Astrocyte (in vitro differentiated cells and primary cell): ENCODE results near the gene RBM42. TPM values are rescaled to one million over a fixed set of nuclear protein-coding genes. Genes with fewer than 3 reads are reported as not detected.
"Not testable (repeated sequence)": the region's sequence is repeated elsewhere in the genome, so short reads cannot be mapped to it uniquely, and the experiment has no call there.

Experiments used
- DNase-seq: peaks from one replicate; pipeline ENCODE4 v3.0.0-alpha.2; 2010; ENCODE audit warnings: low read depth
- FAIRE-seq: peaks from 2 replicates; lab custom pipeline; 2011; peaks lifted over from hg19 to GRCh38; lab: Jason Lieb, UNC
- H2AFZ ChIP-seq: 2 replicates; pipeline ENCODE4 v1.6.0; 2012; ENCODE audit warnings: low read depth, low read length, inconsistent platforms
- H3K27ac ChIP-seq: 2 replicates; pipeline ENCODE4 v1.5.1; 2011; ENCODE audit warnings: low read depth, low read length, inconsistent platforms
- H3K27me3 ChIP-seq: 2 replicates; pipeline ENCODE4 v1.6.0; 2011; ENCODE audit warnings: low read length, inconsistent platforms; ENCODE audit not compliant: insufficient read depth
- H3K36me3 ChIP-seq: 2 replicates; pipeline ENCODE4 v1.5.1; 2011; ENCODE audit warnings: low read length, inconsistent platforms; ENCODE audit not compliant: insufficient read depth
- H3K4me1 ChIP-seq: 2 replicates; pipeline ENCODE4 v1.5.1; 2011; ENCODE audit warnings: low read length, inconsistent platforms; ENCODE audit not compliant: insufficient read depth
- H3K4me2 ChIP-seq: 2 replicates; pipeline ENCODE4 v1.6.0; 2012; ENCODE audit warnings: low read length, inconsistent platforms
- H3K4me3 ChIP-seq: 2 replicates; pipeline ENCODE4 v1.5.1; 2011; ENCODE audit warnings: low read depth, mild to moderate bottlenecking, low read length, inconsistent platforms; ENCODE audit not compliant: insufficient read depth
- H3K79me2 ChIP-seq: 2 replicates; pipeline ENCODE4 v1.6.0; 2012; ENCODE audit warnings: mild to moderate bottlenecking, low read length, inconsistent platforms; ENCODE audit not compliant: insufficient read depth
- H3K9ac ChIP-seq: 2 replicates; pipeline ENCODE4 v1.6.0; 2012; ENCODE audit warnings: mild to moderate bottlenecking, low read length, inconsistent platforms
- H3K9me3 ChIP-seq: 2 replicates; pipeline ENCODE4 v1.5.1; 2012; ENCODE audit warnings: low read depth, mild to moderate bottlenecking, low read length, inconsistent platforms; ENCODE audit not compliant: insufficient read depth
- H4K20me1 ChIP-seq: 2 replicates; pipeline ENCODE4 v1.6.0; 2012; ENCODE audit warnings: low read length, inconsistent platforms; ENCODE audit not compliant: insufficient read depth
- H3K27ac Mint-ChIP-seq: one replicate; pipeline ENCODE4 v1.8.0; 2021; ENCODE audit warnings: mild to moderate bottlenecking, mixed read lengths; ENCODE audit not compliant: unreplicated experiment
- H3K27me3 Mint-ChIP-seq: one replicate; pipeline ENCODE4 v1.8.0; 2021; ENCODE audit warnings: low read depth, mixed read lengths; ENCODE audit not compliant: unreplicated experiment
- H3K36me3 Mint-ChIP-seq: one replicate; pipeline ENCODE4 v1.8.0; 2021; ENCODE audit warnings: low read depth, mixed read lengths; ENCODE audit not compliant: unreplicated experiment
- H3K4me1 Mint-ChIP-seq: one replicate; pipeline ENCODE4 v1.8.0; 2021; ENCODE audit warnings: low read depth, mixed read lengths; ENCODE audit not compliant: unreplicated experiment
- H3K4me3 Mint-ChIP-seq: one replicate; pipeline ENCODE4 v1.8.0; 2021; ENCODE audit warnings: mild to moderate bottlenecking, moderate library complexity, mixed read lengths; ENCODE audit not compliant: unreplicated experiment
- H3K9me3 Mint-ChIP-seq: one replicate; pipeline ENCODE4 v1.8.0; 2021; ENCODE audit warnings: mild to moderate bottlenecking, mixed read lengths; ENCODE audit not compliant: unreplicated experiment
- CTCF ChIP-seq: IDR thresholded peaks from 2 replicates; pipeline ENCODE4 v1.5.1; 2011; ENCODE audit warnings: low read depth, mild to moderate bottlenecking, inconsistent platforms, low read length, moderate library complexity; ENCODE audit not compliant: insufficient read depth
- EZH2 ChIP-seq: IDR thresholded peaks from 2 replicates; pipeline ENCODE4 v1.6.1; 2012; ENCODE audit warnings: mild to moderate bottlenecking, low read length, inconsistent platforms; ENCODE audit not compliant: insufficient read depth
- total RNA-seq: library from RNA; stranded (reverse); gene quantifications from 2 replicates; pipeline ENCODE4 v1.2.1, GENCODE V29; 2021

Gene RBM42
- total RNA-seq, 1 donor from 2014 or later = 102 TPM

GRCh38 chr19:35592226-35592625 is 36.6 kb upstream of the RBM42 start:
- Histone ChIP-seq H3K36me3 (no peaks in the 10 kb centered on the region), H3K9ac (no peak overlapping the region), H2AFZ (no peak overlapping the region), H3K27me3 (no peaks in the 10 kb centered on the region), H3K4me1 (no peaks in the 10 kb centered on the region), H3K4me3 (no peak overlapping the region), H3K4me2 (no peak overlapping the region), H3K79me2 (no peaks in the 10 kb centered on the region), H3K9me3 (no peaks in the 10 kb centered on the region), H3K27ac (no peak overlapping the region), H4K20me1 (no peaks in the 10 kb centered on the region)
- TF ChIP-seq CTCF = peak; percentile 26
- TF ChIP-seq EZH2 = no peak
- Mint-ChIP-seq H3K27me3 (peaks cover 18% of the 10 kb centered on the region), H3K27ac (no peak overlapping the region), H3K36me3 (no peaks in the 10 kb centered on the region), H3K4me1 (peaks cover under 1% of the 10 kb centered on the region), H3K4me3 (no peak overlapping the region), H3K9me3 (no peaks in the 10 kb centered on the region)
- DNase-seq (peak; percentile 9), FAIRE-seq (no peak)

GRCh38 chr19:35595026-35595425 is 33.8 kb upstream of the RBM42 start:
- not testable (repeated sequence) for H3K4me1 Mint-ChIP-seq, H3K36me3 Mint-ChIP-seq, H3K27me3 ChIP-seq, FAIRE-seq, H4K20me1 ChIP-seq, H3K4me3 ChIP-seq, H3K36me3 ChIP-seq, H3K79me2 ChIP-seq, H3K27ac Mint-ChIP-seq, H3K27me3 Mint-ChIP-seq, H3K9me3 Mint-ChIP-seq, H2AFZ ChIP-seq, H3K27ac ChIP-seq, H3K4me3 Mint-ChIP-seq, H3K9me3 ChIP-seq, H3K4me2 ChIP-seq, H3K4me1 ChIP-seq, DNase-seq, H3K9ac ChIP-seq

GRCh38 chr19:35595928-35596327 is 32.9 kb upstream of the RBM42 start:
- no peak for FAIRE-seq
- no peaks in the 10 kb centered on the region for H3K79me2 ChIP-seq
- no peak overlapping the region for H3K27ac ChIP-seq
- no peak overlapping the region for H3K9ac ChIP-seq
- TF ChIP-seq EZH2 (no peak), CTCF (no peak)
- H2AFZ ChIP-seq = no peak overlapping the region
- Mint-ChIP-seq H3K9me3 (no peaks in the 10 kb centered on the region), H3K36me3 (no peaks in the 10 kb centered on the region), H3K27ac (no peak overlapping the region), H3K4me1 (no peaks in the 10 kb centered on the region), H3K27me3 (peaks cover 5% of the 10 kb centered on the region), H3K4me3 (no peak overlapping the region)
- DNase-seq = no peak
- H3K4me1 ChIP-seq = no peaks in the 10 kb centered on the region
- H3K27me3 ChIP-seq = no peaks in the 10 kb centered on the region
- no peaks in the 10 kb centered on the region for H4K20me1 ChIP-seq
- H3K4me2 ChIP-seq = no peak overlapping the region
- no peaks in the 10 kb centered on the region for H3K9me3 ChIP-seq
- no peak overlapping the region for H3K4me3 ChIP-seq
- H3K36me3 ChIP-seq = no peaks in the 10 kb centered on the region
